ENCODE data around the gene GGT7.
A peak's percentile ranks its signal among the peaks of the same experiment; 100 is the strongest.
"Not testable (repeated sequence)": the region's sequence is repeated elsewhere in the genome, so short reads cannot be mapped to it uniquely, and the experiment has no call there.

The GGT7 gene

DNA sequence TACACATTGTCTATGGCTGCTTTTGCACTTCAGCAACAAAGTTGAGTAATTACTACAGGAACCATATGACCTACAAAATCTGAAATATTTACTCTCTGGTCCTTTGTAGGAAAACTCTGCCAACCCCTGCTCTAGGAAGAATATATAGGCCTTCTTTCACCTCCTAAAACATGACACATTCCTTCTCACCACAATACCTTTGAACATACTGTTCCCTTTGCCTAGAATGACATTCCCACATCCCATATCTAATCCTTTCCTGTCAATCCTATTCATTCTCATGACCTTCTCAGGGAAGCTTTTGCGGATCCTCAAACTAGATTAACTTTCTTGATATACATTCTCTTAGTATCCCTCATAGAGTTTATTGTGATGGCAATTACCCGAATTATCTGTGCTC is 29.2 kb downstream of the GGT7 start:
- no peak for DNase-seq

DNA sequence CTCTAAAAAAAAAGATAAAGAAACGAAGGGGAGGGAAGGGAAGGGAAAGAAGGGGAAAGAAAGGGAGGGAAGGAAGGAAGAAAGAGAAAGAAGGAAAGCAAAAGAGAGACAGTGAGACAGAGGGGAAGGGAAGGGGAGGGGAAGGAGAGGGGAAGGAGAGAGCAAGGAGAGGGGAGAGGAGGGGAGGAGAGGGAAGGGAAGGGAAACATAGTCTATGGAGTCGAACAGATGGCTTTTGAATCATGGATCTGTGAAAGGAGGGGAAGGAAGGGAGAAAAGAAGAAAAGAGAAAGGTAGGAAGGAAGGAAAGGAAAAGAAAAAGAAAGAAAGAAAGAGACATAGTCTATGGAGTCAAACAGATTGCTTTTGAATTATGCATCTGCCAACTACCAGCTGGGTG is 30.5 kb downstream of the GGT7 start:
- no peak for DNase-seq

DNA sequence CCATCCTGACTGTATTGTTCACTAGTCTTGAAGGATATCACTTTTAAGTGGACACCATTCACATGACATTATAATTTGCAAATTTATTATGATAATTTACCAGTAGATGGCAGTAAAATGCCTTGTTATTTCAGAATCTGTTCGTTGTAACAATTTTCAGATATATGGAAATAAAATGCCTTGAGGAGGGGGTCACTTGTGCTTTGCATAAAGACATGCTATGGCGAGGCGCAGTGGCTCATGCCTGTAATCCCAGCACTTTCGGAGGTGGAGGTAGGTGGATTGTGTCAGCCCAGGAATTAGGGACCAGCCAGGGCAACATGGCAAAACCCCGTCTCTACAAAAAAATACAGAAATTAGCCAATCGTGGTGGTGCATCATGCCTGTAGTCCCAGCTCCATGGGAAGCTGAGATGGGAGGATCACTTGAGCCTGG is 38.2 kb downstream of the GGT7 start:
- no peak for DNase-seq

DNA sequence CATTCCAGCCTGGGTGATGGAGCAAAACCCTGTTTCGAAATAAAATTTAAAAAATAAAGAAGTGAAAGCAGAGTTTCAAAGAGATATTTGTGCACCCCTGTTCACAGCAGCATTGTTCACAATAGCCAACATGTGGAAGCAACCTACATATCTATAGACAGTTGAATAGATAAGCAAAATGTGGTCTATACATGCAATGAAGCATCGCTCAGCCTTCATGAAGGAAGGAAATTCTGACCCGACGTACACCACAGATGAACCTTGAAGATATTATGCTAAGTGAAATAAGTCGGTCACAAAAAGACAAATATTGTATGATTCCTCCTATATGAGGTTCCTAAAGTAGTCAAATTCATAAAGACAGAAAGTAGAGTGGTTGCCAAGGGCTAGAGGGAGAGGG is 40.7 kb downstream of the GGT7 start:
- no peak for DNase-seq

DNA sequence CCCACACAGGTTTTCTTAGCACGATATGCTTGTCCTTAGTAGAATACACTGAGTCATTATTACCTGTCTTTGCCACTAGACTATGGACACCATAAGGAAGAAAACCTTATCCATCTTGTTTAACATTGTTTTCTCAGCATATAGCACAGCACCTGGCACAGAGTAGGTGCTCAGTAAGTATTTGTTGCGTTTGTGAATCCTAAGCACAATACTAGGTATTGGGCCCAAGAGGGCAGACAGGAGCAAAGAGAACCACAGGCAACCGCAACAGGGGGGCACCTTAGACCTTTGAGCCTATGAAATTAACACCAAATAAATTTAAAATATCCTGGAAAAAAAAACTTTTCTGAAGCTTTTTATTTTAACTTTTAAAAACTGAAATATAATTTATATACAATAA is 43.5 kb downstream of the GGT7 start:
- DNase-seq: no peak

DNA sequence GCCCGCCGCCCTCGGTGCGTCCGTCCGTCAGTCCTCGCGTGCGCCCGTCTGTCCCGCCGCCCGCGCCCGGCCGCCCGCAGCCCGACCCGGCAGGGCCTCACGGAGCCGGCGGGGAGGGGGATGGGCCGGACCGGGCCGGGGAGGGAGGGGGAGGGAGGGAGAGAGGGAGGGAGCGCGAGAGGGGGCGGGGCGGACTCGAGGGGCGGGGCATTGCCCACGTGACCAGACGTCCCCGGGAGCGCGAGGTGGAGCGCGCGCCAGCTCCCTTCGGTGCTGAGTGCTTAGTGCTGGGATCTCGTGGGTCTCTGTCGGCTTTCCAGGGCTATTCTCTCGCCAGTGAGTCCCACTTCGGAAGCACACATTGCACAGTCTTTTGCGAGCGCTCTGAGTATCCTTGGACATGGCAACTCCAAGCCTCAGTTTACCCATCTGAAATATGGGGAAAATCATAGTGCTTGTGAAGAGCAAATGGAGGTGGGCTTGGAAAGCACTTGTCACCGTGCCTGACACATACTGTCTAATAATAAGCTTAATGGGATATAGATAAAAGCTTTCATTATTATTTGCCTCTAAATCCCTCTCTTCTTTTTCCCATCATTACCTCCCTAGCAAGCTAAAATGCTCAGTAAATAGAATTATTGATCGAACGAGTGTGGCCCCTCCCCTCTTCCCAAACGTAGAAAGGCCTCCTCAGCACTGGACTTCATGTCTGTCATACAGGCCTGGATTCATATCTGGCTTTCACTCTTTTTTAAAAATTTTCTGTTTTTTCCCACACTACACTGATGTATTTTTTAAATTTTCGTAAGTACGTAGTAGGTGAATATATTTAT is 46.9 kb downstream of the GGT7 start, which contains the start of gene NCOA6:
Gene NCOA6 (minus strand): TSS at position 122 of the 833 bp plus-strand sequence. CDS start 43,296 bp downstream, outside the sequence.
- peak; percentile 86 to 89 for DNase-seq

DNA sequence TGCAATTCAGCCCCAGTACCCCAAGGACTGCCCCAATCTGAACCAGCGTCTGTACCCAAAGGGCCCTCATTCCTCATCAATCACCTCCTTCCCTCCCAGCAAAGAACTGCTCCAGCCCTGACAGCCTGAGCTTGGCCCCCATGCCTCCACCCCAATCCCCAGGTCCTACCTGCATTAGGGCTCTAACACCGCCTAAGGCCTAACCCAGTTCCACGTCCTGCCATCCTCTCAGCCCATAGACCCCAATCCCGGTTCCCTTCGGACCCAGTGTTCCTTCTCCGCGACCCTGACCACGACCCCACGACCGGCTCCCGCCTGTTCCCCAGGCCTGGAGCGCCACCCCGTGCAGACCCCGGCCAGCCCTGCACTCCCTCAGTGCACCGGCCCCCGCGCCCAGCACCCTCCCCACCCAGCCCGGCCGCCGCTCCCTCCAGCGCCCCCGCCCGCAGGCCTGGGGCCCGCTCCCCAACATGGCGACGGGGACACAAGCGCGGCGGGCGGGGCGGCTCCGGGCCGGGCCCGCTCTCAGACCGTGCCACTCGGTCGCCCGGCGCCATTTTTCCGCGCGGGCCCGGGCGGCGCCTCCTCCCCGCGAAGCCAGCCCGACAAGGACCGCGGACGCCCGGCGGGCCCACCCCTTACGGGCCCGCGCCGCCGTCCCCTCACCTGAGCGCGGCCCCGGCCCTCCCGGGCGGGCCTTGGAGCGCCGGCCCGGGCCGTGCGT is 47.7 kb downstream of the GGT7 start:
- DNase-seq: peak; percentile 72 to 79

DNA sequence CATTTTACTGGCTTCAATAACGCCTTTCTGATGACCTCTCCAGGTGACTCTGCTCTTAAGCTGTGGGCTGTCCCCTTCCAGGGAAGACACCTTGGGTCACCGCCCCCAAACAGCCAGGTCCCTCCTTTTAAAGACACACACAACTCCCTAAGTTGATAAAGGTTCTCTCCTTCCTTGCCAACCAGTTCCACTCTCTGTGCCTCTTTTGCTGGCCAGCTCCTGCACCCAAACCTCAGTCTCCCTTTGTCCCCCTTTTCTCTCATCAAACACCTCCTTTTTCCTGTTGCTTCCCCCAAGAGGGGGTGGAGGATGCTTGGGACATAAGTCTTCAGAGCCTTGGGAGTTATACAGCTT is 48.2 kb downstream of the GGT7 start:
- peak; percentile 86 for DNase-seq

DNA sequence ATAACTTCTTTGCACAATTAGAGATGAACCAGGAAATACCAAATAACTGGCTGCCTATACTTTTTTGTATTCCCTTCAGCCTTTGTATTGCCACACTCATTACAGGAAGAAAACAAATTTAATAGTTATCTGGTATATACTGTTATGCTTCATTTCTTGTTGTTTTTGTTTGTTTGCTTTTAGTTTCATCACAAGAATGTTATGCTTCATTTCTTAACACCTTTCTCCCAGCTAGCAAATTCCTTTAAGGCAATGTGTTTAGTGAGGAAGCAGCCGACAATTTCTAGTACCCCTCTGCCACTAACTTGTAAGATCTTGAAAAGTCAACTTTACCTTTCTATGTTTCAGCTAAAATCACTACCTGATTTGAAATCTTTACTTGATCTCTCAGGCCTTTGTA is 48.6 kb downstream of the GGT7 start:
- no peak for DNase-seq

DNA sequence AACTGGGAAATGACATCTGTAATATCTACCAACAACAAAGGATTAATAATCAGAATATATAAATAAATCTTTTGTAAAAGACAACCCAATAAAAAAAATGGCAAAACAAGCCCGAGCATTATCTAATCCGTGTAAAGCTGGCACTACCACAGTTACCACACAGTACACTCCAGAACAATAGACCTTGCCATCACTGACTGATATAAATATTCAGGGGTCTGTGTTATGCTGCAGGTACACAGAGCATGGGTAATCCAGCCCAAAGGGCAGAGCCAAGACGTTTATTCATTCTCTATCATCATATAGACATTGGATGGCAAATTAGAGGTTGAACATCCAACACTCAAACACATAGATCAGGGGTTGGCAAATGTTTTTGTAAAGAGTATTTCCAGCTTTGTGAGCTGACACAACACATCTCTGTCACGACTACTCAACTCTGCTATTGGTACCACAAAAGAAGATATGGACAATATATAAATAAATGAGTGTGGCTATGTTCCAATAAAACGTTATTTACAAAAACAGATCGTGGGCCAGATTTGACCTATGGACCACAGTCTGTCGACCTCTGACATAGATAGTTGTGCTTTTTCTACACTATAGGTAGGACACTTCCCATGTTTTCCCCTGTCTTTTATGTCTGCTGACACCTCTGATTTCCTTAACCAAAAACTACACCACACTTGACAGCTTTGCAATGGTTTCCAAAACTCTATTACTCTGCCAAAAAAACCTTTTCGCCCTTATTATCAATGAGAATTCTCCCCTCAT is 51.7 kb downstream of the GGT7 start:
- DNase-seq: no peak

DNA sequence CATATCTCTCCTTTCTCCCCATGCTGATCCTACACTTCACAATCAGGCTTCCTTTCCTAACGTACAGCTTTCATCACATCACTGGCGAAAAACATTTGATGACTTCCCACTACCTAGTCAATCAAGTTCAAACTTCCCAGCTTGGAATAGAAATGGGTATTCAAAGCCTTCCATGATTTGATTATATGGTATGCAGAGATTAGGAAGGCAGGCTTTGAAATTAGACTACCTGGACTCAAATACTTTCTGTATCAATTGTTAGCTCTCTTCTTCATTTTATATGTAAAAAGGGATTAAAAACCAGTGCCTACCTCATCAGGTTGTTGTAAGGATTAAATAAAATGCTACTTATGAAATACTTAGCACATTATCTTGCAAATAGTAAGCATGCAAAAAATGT is 54.9 kb downstream of the GGT7 start:
- no peak for DNase-seq

DNA sequence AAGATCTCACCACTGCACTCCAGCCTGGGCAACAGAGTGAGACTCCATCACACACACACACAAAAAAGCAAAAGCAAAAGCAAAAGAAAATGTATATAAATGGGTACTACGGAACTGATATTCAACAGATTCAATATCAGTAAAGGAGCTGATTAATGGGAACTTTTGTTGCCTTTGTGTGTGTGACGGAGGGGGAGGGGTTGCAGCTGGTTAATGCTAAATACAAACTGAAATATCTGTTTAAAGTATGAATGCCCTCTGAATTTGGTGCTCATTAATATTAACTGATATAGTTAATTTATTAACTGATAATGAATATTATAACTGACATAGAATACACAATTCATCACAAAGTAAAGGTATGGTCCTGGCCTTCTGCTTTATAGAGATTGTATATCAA is 55.6 kb downstream of the GGT7 start:
- DNase-seq: no peak

DNA sequence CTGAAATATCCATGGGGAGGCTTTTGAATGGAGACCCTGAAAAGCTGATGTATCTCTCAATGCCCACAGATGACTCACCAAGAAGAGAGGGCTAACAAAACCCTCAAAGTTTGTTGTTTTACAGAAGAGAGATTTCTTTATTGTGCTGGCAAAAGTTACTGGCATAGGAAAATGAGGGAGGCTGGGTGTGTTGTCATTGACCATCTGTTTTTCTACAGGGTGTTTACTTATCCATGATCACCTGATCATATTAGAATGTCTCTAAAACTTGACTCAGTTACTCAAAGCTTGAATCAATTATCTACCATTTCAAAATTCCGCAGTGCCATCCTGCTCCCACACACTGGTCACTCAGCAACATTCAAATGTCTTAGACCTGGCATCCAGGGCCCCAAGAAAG is 57.0 kb downstream of the GGT7 start:
- no peak for DNase-seq

DNA sequence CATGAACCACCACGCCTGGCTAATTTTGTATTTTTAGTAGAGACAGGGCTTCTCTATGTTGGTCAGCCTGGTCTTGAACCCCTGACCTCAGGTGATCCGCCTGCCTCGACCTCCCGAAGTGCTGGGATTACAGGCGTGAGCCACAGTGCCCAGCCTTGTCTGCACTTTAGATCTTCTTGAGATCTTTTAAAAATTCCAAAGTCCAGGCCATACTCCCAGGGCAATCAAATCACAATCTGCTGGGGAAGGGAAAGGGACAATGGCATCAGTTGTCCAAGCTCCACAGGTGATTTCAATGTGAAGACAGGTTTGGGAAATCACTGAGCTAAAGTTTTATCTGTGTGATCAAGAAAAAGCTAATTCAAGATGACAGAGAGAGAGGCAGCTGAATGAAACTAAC is 64.1 kb downstream of the GGT7 start:
- no peak for DNase-seq

DNA sequence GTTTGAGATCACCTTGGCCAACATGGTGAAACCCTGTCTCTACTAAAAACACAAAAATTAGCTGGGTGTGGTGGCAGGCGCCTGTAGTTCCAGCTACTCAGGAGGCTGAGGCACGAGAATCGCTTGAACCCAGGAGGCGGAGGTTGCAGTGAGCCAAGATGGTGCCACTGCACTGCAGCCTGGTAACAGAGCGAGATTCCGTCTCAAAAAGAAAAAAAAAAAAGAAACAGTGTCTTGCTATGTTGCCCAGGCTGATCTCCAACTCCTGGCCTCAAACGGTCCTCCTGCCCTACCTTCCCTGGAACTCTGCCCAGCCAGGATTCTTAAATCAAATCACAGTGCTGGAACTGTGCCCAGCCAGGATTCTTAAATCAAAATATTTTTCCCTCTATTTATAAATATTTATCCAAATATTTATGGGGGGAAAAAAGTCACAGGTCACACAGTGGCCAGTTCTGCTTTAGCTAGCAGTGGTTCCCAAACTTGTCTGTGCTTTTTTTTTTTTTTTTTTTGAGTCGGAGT is 64.7 kb downstream of the GGT7 start:
- not testable (repeated sequence) for DNase-seq

DNA sequence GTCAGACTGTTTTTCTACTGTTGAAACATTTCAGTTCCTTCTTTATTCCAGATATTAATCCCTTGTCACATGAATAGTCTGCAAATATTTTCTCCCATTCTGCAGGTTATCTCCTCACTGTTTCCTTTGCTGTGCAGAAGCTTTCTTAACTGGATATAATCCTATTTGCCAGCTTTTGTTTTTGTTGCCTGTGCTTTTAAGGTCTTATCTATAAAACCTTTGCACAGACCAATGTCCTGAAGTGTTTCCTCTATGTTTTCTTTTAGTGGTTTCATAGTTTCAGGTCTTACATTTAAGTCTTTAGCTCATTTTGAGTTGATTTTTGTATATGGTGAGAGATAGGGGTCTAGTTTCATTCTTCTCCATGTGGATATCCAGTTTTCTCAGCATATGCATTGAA is 66.4 kb downstream of the GGT7 start:
- DNase-seq: no peak

DNA sequence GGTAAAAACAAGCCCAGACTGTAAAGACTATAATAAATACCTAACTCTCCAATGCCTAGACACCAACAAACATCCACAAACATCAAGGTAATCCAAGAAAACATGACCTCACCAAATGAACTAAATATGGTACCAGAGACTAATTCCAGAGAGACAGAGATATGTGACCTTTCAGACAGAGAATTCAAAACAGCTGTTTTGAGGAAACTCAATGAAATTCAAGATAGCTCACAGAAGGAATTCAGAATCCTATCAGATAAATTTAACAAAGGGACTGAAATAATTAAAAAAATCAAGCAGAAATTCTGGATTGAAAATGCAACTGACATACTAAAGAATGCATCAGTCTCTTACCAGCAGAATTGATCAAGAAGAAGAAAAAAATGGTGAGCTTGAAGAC is 73.8 kb downstream of the GGT7 start:
- no peak for DNase-seq

DNA sequence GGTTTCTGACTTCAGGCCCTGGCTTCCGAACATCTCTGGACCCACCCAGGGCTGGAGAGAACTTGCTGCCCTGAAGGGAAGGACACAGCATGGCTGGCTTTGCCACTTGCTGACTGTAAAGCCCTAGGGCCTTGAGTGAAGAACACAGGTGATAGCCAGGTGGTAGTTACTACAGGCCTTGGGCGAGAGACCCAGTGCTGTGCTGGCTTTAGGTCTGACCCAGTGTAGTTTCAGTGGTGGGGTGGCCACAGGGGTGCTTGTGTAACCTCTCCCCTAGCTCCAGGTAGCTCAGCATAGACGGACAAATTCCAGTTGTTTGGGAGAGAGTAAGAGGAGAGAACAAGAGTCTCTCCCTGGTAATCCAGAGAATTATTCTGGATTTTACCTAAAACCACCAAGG is 74.3 kb downstream of the GGT7 start:
- DNase-seq: no peak

DNA sequence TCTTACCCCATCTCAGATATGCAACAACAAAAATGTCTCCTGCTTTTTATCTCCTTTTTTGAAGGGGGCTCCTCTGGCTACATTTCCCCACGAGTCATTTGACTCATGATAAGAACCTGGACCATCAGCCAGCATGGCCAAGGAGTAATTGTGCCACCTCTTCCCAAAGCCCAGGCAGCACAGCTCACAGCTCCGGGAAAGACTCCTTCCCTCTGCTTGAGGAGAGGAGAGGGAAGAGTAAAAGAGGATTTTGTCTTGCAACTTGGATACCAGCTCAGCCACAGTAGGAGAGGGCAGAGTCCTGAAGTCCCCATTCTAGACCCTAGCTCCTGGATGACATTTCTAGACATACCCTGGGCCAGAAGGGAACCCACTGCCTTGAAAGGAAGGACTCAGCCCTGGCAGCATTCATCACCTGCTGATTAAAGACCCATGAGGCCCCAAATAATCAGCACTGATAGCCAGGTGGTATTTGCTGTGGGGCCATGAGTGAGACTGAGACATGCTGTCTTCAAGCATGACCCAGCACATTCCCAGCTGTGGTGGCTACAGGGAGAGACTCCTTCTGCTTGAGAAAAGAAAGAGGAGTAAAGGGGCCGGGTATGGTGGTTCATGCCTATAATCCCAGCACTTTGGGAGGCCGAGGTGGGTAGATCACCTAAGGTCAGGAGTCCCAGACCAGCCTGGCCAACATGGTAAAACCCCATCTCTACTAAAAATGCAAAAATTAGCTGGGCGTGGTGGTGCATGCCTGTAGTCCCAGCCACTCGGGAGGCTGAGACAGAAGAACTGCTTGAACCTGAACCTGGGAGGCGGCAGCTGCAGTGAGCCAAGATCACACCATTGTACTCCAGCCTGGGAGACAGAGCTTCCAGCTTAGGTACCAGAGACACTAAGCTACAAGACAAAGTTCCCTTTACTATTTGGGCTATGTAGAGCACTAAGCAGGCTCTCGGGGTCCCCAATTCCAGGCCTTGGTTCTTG is 75.4 kb downstream of the GGT7 start:
- DNase-seq: no peak
